Neutrophil (primary cell): ENCODE measurements around the gene RHOA.

Source experiments
- H3K27ac ChIP-seq: fragments of 200-600 bp; sonication (generic); 2 replicates; pipeline ENCODE4 v1.5.1; 2016; ENCODE audit warnings: mild to moderate bottlenecking, moderate library complexity
- H3K27me3 ChIP-seq: fragments of 200-600 bp; sonication (generic); 2 replicates; pipeline ENCODE4 v1.6.0; 2016; ENCODE audit warnings: mild to moderate bottlenecking
- H3K36me3 ChIP-seq: fragments of 200-600 bp; sonication (generic); 2 replicates; pipeline ENCODE4 v1.5.1; 2017
- H3K4me1 ChIP-seq, 2 experiments: fragments of 200-600 bp in 1 of 2; sonication (generic) in 1 of 2; 1 replicate in 1 of 2; 2 replicates in 1 of 2; pipeline versions ENCODE4 v1.5.1 to v1.6.1; 2013 to 2016; ENCODE audit warnings: low read depth in 1 of 2, low read length in 1 of 2, mild to moderate bottlenecking in 1 of 2, moderate library complexity in 1 of 2; ENCODE audit not compliant: control insufficient read depth in 1 of 2, insufficient read depth in 1 of 2
- H3K4me3 ChIP-seq, 2 experiments: fragments of 200-600 bp in 1 of 2; sonication (generic) in 1 of 2; 1 replicate in 1 of 2; 2 replicates in 1 of 2; pipeline ENCODE4 v1.5.1; 2013 to 2016; ENCODE audit warnings: low read depth in 1 of 2, low read length in 1 of 2, mild to moderate bottlenecking in 1 of 2, moderate library complexity in 1 of 2
- H3K9me3 ChIP-seq: fragments of 200-600 bp; sonication (generic); 2 replicates; pipeline ENCODE4 v1.5.1; 2016
- CTCF ChIP-seq: fragments of 200-600 bp; sonication (generic); IDR thresholded peaks from 2 replicates; pipeline ENCODE4 v1.5.1; 2016; ENCODE audit warnings: antibody characterized with exemption

RHOA gene

DNA sequence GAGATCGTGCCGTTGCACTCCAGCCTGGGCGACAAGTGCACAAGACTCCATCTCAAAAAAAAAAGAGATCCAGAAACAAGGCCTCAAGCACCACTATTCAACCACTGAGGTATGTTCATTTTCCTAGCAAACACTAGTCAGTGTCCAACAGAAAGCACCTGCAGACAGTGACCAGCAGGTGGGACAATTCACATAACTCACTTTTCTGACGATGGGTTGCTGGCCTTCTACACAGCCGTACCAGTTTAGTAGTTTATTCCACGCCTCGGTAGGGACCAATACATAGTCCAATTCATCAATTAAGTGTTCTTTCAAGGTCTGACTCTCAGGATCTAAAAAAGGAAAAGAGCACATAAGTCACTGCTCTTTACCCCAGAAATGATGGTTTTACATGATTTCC is 84.3 kb downstream of the RHOA start:
- H3K36me3 ChIP-seq, result peaks cover 99% of the 10 kb centered on the region
- peak; percentile 24 for TF ChIP-seq CTCF
- no peaks in the 10 kb centered on the region for H3K27me3 ChIP-seq

GRCh38 chr3:49324768-49325167 is 87.0 kb downstream of the RHOA start:
- Histone ChIP-seq H3K27me3 (no peaks in the 10 kb centered on the region), H3K27ac (no peak overlapping the region), H3K36me3 (peaks cover 100% of the 10 kb centered on the region), H3K9me3 (no peaks in the 10 kb centered on the region), H3K4me3 (no peak overlapping the region), H3K4me1 (no peaks in the 10 kb centered on the region)
- TF ChIP-seq CTCF, result no peak

More for the DNA sequence above, 84.3 kb downstream of the RHOA start:
- Histone ChIP-seq H3K9me3 (no peaks in the 10 kb centered on the region), H3K4me1 (peaks cover 5 to 6% of the 10 kb centered on the region in 2 experiments), H3K4me3 (no peak overlapping the region), H3K27ac (no peak overlapping the region)

GRCh38 chr3:49316696-49317457 is 94.9 kb downstream of the RHOA start:
- Histone ChIP-seq H3K36me3 (peaks cover 99% of the 10 kb centered on the region), H3K4me1 (no peaks in the 10 kb centered on the region), H3K27me3 (no peaks in the 10 kb centered on the region), H3K27ac (no peak overlapping the region), H3K9me3 (no peaks in the 10 kb centered on the region), H3K4me3 (no peak overlapping the region)
- TF ChIP-seq CTCF, result no peak

- H3K27ac ChIP-seq, result peak overlapping the region; percentile 7
- no peak for TF ChIP-seq CTCF
- no peaks in the 10 kb centered on the region for H3K27me3 ChIP-seq
- H3K9me3 ChIP-seq, result no peaks in the 10 kb centered on the region
- H3K4me3 ChIP-seq, result no peak overlapping the region
- peaks cover 99% of the 10 kb centered on the region for H3K36me3 ChIP-seq
- H3K4me1 ChIP-seq, result no peaks in the 10 kb centered on the region
These were observed 97.7 kb downstream of the RHOA start for GRCh38 chr3:49313896-49314688.

DNA sequence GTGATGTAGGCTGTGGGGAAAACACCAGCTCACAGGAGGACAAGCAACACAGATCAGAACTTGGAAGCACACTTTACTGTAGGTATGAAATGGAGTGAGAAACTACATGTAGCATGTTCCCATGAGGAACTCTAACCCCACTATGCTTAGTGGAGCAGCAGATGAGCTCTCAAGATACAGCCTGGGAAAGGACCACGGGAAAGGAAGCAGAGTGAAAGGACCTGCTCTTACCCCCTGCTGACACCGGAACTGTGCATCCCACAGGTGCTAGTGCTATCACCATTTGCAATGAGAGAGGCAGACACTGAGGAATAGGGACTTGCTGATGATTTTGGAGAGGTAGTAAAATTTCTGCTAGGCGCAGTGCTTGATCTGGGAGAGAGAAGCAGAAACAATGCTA is 100.5 kb downstream of the RHOA start:
- TF ChIP-seq CTCF, result no peak
- Histone ChIP-seq H3K4me3 (no peak overlapping the region), H3K27me3 (no peaks in the 10 kb centered on the region), H3K9me3 (no peaks in the 10 kb centered on the region), H3K36me3 (peaks cover 99% of the 10 kb centered on the region), H3K27ac (no peak overlapping the region), H3K4me1 (no peaks in the 10 kb centered on the region)
